Colonic mucosa (tissue), 4 donors: ENCODE data around the gene FARP2. TPM values are rescaled to one million over a fixed set of nuclear protein-coding genes. Genes with fewer than 3 reads are reported as not detected.

Source experiments
- DNase-seq: peaks from one replicate; pipeline ENCODE4 v3.0.0-alpha.2; 2020
- H3K27ac ChIP-seq: fragments of 200-600 bp; one replicate; pipeline ENCODE4 v1.8.0; 2021
- H3K27me3 ChIP-seq: fragments of 200-600 bp; one replicate; pipeline ENCODE4 v1.8.0; 2021
- H3K36me3 ChIP-seq: fragments of 200-600 bp; one replicate; pipeline ENCODE4 v1.8.0; 2021
- H3K4me1 ChIP-seq: fragments of 200-600 bp; one replicate; pipeline ENCODE4 v1.8.0; 2021; ENCODE audit warnings: mild to moderate bottlenecking
- H3K4me3 ChIP-seq: fragments of 200-600 bp; one replicate; pipeline ENCODE4 v1.8.0; 2021
- H3K9ac ChIP-seq, 2 donors: one replicate each; pipeline ENCODE4 v1.7.0; 2013; ENCODE audit warnings: control low read depth in 2 of 2, low read depth in 2 of 2, low read length in 2 of 2
- H3K9me3 ChIP-seq: fragments of 200-600 bp; one replicate; pipeline ENCODE4 v1.8.0; 2021
- CTCF ChIP-seq: fragments of 200-600 bp; IDR thresholded peaks from one replicate; pipeline ENCODE4 v1.8.0; 2022; ENCODE audit warnings: antibody characterized with exemption, mild to moderate bottlenecking
- intact Hi-C: fragments of 100-400 bp; cut with DNase I; formaldehyde crosslinking; loops from one replicate; pipeline ENCODE4 v1.14.1; 2022
- total RNA-seq, 2 donors: library from RNA; stranded (reverse); fragmentation: NEBNext Ultra II Directional in 1 of 2; extraction: Animal tissue kit (Norgen Biotek cat#: 25700) in 1 of 2; gene quantifications; one replicate each; pipeline ENCODE4 v1.2.1, GENCODE V29; 2021
- donor health status: healthy.
- donor health status: DM: no; HTN: no; CAD: no.
- donor health status: DM: no; HTN: no; CAD: no.

Gene FARP2
- total RNA-seq, 2 donors from 2014 or later: 107 to 122 TPM

GRCh38 chr2:241489733-241490680, 133.9 kb downstream of the FARP2 start:
- TF ChIP-seq CTCF: no peak
- Histone ChIP-seq H3K4me3 (no peak overlapping the region), H3K4me1 (no peaks in the 10 kb centered on the region), H3K9ac (peak overlapping the region; percentile 26 to 64), H3K27me3 (no peaks in the 10 kb centered on the region), H3K9me3 (no peaks in the 10 kb centered on the region), H3K36me3 (peaks cover 12% of the 10 kb centered on the region), H3K27ac (no peak overlapping the region)
- intact Hi-C loops: no loop called here
- DNase-seq: peak; percentile 63

GRCh38 chr2:241490825-241491506, 134.9 kb downstream of the FARP2 start:
- H3K4me1 ChIP-seq: no peaks in the 10 kb centered on the region
- H3K9me3 ChIP-seq: no peaks in the 10 kb centered on the region
- H3K36me3 ChIP-seq: peaks cover 12% of the 10 kb centered on the region
- H3K27ac ChIP-seq: no peak overlapping the region
- no peak overlapping the region for H3K4me3 ChIP-seq
- no peak for DNase-seq
- H3K9ac ChIP-seq: peak overlapping the region; percentile 26 to 64
- TF ChIP-seq CTCF: no peak
- H3K27me3 ChIP-seq: no peaks in the 10 kb centered on the region
- intact Hi-C loops: no loop called here

- DNase-seq: no peak
- intact Hi-C loops: no loop called here
- H3K4me3 ChIP-seq: no peak overlapping the region
- H3K4me1 ChIP-seq: no peaks in the 10 kb centered on the region
- no peaks in the 10 kb centered on the region for H3K9me3 ChIP-seq
- H3K27me3 ChIP-seq: no peaks in the 10 kb centered on the region
- no peak overlapping the region for H3K27ac ChIP-seq
- TF ChIP-seq CTCF: no peak
- H3K36me3 ChIP-seq: peaks cover 12% of the 10 kb centered on the region
- no peak overlapping the region for H3K9ac ChIP-seq
Observed at GRCh38 chr2:241491549-241492173, 135.6 kb downstream of the FARP2 start.

DNA sequence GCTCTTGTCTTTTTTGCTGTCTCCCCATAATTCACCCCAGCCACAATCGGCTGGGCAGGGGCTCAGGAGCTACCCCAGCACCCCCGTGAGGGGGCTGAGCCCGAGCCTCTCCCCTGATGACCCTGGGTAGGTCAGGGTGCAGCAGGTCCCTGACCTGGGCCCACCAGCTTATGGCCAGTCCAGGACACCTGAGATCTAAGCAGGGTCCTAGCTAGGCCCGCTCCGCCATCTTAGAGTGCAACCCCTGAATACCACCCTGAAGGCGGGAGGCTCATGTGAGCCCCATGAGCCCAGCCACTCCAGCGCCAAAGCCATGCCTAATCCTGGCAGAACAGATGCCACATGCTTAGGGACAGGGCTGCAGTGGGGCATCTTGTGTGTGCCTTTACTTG, 136.1 kb downstream of the FARP2 start:
- intact Hi-C loops: no loop called here
- H3K27ac ChIP-seq: no peak overlapping the region
- no peaks in the 10 kb centered on the region for H3K4me1 ChIP-seq
- H3K36me3 ChIP-seq: peaks cover 12% of the 10 kb centered on the region
- H3K27me3 ChIP-seq: no peaks in the 10 kb centered on the region
- no peak overlapping the region for H3K4me3 ChIP-seq
- no peaks in the 10 kb centered on the region for H3K9me3 ChIP-seq
- no peak for DNase-seq
- no peak for TF ChIP-seq CTCF
- no peak overlapping the region for H3K9ac ChIP-seq

DNA sequence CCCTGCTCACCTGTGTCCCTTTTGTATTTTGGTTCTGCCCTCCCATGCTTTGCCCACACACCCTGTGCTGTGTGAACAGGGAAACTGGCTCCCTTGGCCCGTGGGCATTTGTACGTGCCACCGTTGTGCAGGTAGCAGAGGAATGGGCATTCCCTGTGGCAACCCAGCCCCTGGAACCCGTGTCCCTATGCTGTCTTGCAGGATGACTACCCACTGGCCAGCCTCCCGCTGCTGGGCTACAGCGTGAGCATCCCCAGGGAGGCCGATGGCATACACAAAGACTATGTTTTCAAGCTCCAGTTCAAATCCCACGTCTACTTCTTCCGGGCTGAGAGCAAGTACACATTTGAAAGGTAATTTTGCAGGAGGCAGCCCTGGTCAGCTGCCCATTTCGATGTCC, 137.0 kb downstream of the FARP2 start:
- H3K4me3 ChIP-seq: no peak overlapping the region
- no peak overlapping the region for H3K9ac ChIP-seq
- H3K4me1 ChIP-seq: no peaks in the 10 kb centered on the region
- DNase-seq: no peak
- no peaks in the 10 kb centered on the region for H3K9me3 ChIP-seq
- H3K36me3 ChIP-seq: peaks cover 12% of the 10 kb centered on the region
- no peak for TF ChIP-seq CTCF
- no peak overlapping the region for H3K27ac ChIP-seq
- intact Hi-C loops: no loop called here
- no peaks in the 10 kb centered on the region for H3K27me3 ChIP-seq
